Neural progenitor cell (in vitro differentiated cells): ENCODE measurements around the gene MCM8.

Experiments used
- CTCF ChIP-seq: fragments of 200-600 bp; sonication (generic); IDR thresholded peaks from 2 replicates; pipeline ENCODE4 v1.5.1; 2017; ENCODE audit warnings: antibody characterized with exemption, mild to moderate bottlenecking
- EZH2 ChIP-seq: fragments of 200-600 bp; sonication (generic); IDR thresholded peaks from 2 replicates; pipeline ENCODE4 v1.6.1; 2017; ENCODE audit warnings: antibody characterized with exemption, mild to moderate bottlenecking, moderate library complexity

- TF ChIP-seq CTCF = no peak
- TF ChIP-seq EZH2 = no peak
Observed at GRCh38 chr20:6008254-6008653, 57.8 kb downstream of the MCM8 start.
